Measurements from ENCODE around the gene ZSCAN5A. TPM values are rescaled to one million over a fixed set of nuclear protein-coding genes. Genes with fewer than 3 reads are reported as not detected.
"Not testable (repeated sequence)": the region's sequence is repeated elsewhere in the genome, so short reads cannot be mapped to it uniquely, and the experiment has no call there.

Gene ZSCAN5A
- total RNA-seq, 1 donor from 2014 or later, result 4.1 TPM

DNA sequence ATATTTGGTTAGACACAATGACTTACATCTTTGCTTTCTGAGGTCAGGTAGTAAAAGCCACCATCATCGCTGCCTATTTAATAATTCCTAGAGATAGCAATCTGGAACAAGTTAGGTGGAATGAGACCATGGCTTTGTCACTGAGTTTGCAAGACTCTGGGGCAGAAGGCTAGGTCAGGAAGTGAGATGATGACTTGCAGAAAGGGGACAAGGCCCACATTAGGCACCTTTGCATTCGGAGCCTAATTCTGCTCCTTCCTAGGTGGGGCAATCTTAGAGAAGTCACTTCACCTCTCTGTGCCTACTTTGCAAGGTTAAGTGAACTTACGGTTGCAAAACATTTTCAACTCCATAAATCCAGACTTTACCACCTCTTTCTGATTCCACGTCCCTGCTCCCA is 31.8 kb downstream of the ZSCAN5A start:
- no peak for FAIRE-seq

DNA sequence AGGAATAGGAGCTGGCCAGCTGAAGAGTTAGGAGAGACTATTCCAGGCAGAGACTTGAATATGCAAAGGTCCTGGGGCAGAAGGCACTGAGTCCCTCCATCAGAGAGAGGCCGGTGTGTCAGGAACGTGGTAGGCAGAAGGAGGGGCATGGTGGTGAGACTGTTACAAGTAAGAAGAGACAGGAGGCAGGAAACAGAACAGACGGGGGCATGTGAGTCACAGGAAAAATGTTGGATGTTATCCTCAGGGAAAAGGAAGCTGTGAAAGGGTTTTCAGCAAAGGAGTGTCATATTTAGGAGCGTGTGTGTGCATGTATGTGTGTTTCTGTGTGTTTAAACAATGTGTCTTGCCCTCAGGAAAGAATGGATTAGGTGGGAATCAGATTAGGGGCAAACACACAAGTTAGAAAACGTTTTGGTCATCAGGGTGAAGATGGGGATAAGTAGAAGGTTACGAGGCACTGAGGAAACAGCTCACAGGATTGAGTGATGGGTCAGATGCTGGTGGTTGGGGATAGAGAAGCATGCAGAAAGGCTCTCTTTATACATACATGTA is 41.0 kb downstream of the ZSCAN5A start:
- no peak for DNase-seq (ENCODE audit: low spot score in 2 of 2)
- no peak for FAIRE-seq

More for the DNA sequence above, 31.8 kb downstream of the ZSCAN5A start:
- no peak for DNase-seq (ENCODE audit: low spot score in 2 of 2)

DNA sequence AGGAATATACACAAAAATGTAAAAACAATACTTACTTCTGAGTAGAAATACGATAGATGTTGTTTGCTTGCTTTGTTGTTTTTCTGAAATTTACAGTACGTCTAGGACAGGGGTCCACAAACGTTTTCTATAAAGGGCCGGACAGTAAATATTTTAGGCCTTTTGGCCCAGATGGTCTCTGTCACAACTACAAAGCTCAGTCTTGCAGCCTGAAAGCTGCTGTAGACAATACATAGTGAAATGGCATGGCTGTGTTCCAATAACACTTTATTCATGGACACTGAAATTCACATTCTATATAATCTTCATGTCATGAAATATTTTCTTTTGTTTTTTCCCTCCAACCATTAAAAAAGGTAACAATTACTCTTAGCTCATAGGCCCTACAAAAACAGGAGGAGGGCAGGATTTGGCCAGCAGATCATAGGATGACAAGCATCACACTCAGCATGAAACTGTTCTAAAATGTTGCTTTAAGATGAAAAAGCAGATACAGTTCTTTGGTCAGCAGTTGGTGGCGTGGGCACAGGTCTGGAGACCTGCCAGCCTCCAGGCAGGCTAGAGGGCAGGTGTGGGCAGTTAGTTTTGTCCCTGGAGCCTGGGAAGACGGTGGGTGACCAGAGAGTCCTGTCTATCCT is 42.4 kb downstream of the ZSCAN5A start, which contains the start of gene EDDM13:
Gene EDDM13, plus strand, starts transcription at position 588 of the 638 bp plus-strand sequence. CDS start 87 bp downstream, outside the sequence.
- DNase-seq (ENCODE audit: low spot score in 2 of 2) (no peak), FAIRE-seq (no peak)

- FAIRE-seq (no peak), DNase-seq (ENCODE audit: low spot score in 2 of 2) (no peak)
Measured at GRCh38 chr19:56271151-56271550, 43.5 kb downstream of the ZSCAN5A start.

DNA sequence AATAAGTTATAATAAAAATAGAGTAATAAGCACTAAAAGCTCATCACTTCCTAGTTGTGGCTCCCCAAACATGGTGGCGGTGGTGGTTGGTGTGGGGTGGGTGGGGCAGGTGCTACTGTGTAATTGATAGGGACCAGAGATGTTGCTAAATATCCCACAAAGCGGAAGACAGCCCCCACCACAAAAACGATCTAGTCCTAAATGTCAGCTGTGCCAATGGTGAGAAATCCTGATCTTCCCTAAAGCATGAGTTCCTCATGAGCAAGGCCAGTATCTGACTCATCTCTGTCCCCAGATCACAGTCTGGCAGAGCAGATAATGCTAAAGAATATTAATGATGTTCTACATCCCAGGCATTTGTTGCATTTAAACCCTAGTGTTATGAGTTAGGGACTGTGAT is 44.0 kb downstream of the ZSCAN5A start:
- FAIRE-seq (no peak), DNase-seq (ENCODE audit: low spot score in 2 of 2) (no peak)

DNA sequence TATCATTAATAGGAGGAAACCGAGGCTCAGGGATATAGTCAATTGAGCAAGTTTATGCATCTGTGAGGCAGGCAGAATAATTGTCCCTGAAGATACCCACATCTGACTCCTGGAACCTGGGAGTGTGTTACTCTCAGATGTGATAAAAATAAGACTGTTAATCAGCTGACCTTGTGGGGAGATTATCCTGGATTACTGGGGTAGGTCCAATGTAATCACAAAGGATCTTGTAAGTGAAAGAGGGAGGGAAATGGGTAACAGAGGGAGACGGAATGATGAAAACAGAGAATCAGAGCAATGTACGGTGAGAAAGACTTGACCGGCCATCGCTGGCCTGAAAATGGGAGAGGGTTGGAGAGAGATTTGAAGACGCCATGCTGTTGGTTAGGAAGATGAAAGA is 45.3 kb downstream of the ZSCAN5A start:
- FAIRE-seq, result no peak

GRCh38 chr19:56266051-56266450 is 48.6 kb downstream of the ZSCAN5A start:
- FAIRE-seq, result no peak
- DNase-seq (ENCODE audit: low spot score in 2 of 2), result no peak

More for the DNA sequence above, 45.3 kb downstream of the ZSCAN5A start:
- DNase-seq (ENCODE audit: low spot score in 2 of 2), result no peak

- no peak for DNase-seq (ENCODE audit: low spot score in 2 of 2)
- FAIRE-seq, result no peak
Measured at GRCh38 chr19:56263319-56263718, 51.3 kb downstream of the ZSCAN5A start.

DNA sequence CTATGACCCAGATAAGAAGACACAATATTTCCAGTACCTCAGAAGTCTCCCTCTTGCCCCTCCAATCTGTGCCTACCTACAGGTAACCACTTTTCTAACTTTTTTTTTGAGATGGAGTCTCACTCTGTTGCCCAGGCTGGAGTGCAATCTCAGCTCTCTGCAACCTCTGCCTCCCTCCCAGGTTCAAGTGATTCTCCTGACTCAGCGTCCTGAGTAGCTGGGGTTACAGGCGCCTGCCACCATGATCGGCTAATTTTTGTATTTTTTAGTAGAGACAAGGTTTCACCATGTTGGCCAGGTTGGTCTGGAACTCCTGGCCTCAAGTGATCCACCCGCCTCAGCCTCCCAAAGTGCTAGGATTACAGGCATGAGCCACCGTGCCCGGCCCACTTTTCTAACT is 52.7 kb downstream of the ZSCAN5A start:
- FAIRE-seq; DNase-seq (ENCODE audit: low spot score in 2 of 2): not testable (repeated sequence)

GRCh38 chr19:56261145-56261544 is 53.5 kb downstream of the ZSCAN5A start:
- no peak for DNase-seq (ENCODE audit: low spot score in 2 of 2)
- no peak for FAIRE-seq

DNA sequence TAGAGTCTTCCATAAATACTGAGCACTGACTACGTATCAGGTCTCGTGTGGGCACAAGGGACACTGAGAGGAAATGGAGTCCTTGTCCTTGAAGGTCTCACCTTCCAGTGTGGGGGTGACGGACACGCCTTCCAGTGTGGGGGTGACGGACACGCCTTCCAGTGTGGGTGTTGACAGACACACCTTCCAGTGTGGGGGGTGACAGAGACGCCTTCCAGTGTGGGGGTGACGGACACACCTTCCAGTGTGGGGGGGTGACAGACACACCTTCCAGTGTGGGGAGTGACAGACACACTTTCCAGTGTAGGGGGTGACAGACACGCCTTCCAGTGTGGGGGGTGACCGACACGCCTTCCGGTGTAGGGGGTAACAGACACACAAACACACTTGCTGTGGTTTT is 56.4 kb downstream of the ZSCAN5A start:
- FAIRE-seq (no peak), DNase-seq (ENCODE audit: low spot score in 2 of 2) (no peak)

GRCh38 chr19:56253737-56254136 is 60.9 kb downstream of the ZSCAN5A start:
- DNase-seq (ENCODE audit: low spot score in 2 of 2) (peak; percentile 25 to 58), FAIRE-seq (no peak)

- FAIRE-seq, result no peak
Measured at GRCh38 chr19:56252699-56253422, 61.8 kb downstream of the ZSCAN5A start.

GRCh38 chr19:56248736-56249338 is 65.8 kb downstream of the ZSCAN5A start:
- FAIRE-seq; DNase-seq (ENCODE audit: low spot score in 2 of 2): not testable (repeated sequence)

More at GRCh38 chr19:56252699-56253422, 61.8 kb downstream of the ZSCAN5A start:
- peak in 1 of 2 donors; percentile 34 for DNase-seq (ENCODE audit: low spot score in 2 of 2)

DNA sequence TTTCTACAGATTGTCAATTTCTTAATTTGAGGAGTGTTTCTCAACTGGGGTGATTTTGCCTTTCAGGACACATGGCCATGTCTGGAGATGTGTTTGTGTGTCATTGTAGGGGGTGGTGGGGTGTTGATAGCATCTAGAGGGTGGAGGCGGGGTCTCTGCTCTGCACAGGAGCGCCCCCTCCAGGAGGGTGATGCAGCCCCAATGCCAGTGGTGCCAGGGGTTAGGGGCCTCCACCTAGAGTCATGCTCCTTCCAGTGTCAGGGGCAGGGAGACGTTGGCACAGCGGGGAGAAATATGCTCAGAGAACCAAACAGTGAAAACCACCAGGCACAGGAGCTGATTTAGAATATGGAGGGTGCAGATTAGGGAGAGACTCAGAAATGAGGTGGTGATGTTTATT is 68.9 kb downstream of the ZSCAN5A start:
- FAIRE-seq; DNase-seq (ENCODE audit: low spot score in 2 of 2): not testable (repeated sequence)

DNA sequence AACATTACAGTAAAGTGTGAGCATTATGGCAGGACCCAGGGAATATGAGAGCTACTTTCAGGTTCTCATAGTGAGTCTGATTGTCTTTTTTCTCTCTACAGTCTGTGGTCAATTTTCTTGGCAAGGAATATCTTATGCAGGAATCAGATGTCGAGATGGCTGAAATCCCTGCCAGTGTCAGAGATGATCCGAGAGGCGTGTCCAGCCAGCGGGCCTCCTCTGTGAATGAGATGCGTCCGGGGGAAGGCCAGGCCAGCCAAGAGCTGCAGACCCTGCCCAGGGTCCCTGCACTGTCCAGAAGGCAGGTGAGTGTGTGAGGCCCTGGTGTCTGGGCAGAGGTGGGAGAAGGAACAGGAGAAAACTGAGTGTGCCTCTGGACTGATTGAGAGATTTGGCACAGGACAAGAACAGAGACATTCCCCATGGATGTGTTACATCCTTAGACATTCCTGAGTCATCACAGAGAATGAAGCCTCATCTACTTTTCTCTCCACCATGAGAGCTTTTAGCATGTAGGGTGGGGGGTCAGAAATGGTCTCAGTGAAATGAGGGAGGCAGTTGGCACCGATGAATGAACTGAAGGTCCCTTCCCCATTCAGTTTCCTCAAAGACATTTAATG is 69.4 kb downstream of the ZSCAN5A start:
- FAIRE-seq (no peak), DNase-seq (ENCODE audit: low spot score in 2 of 2) (no peak)

DNA sequence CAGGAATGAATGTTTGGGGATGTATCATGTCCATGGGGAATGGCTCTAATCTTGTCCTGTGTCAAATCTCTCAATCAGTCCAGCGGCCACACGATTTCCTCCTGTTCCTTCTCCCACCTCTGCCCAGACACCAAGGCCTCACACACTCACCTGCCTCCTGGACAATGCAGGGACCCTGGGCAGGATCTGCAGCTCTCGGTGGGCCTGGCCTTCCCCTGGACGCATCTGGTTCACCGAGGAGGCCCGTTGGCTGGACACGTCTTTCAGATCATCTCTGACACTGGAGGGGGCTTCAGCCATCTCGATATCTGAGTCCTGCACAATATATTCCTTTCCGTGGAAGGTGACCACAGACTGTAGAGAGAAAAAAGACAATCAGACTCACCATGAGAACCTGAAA is 91.2 kb downstream of the ZSCAN5A start:
- DNase-seq (ENCODE audit: low spot score in 2 of 2) (no peak), FAIRE-seq (no peak)

DNA sequence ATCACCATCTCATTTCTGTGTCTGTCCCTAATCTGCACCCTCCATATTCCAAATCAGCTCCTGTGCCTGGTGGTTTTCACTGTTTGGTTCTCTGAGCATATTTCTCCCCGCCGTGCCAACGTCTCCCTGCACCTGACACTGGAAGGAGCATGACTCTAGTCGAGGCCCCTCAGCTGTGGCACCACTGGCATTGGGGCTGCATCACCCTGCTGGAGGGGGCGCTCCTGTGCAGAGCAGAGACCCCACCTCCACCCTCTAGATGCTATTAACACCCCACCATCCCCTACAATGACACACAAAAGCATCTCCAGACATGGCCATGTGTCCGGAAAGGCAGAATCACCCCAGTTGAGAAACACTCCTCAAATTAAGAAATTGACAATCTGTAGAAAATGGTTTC is 91.7 kb downstream of the ZSCAN5A start:
- FAIRE-seq, result no peak
- no peak for DNase-seq (ENCODE audit: low spot score in 2 of 2)

- FAIRE-seq, result no peak
- DNase-seq (ENCODE audit: low spot score in 2 of 2), result no peak
Measured at GRCh38 chr19:56221851-56222250, 92.8 kb downstream of the ZSCAN5A start.

- FAIRE-seq; DNase-seq (ENCODE audit: low spot score in 2 of 2): not testable (repeated sequence)
Measured at GRCh38 chr19:56221442-56221841, 93.2 kb downstream of the ZSCAN5A start.

GRCh38 chr19:56218961-56219360 is 95.7 kb downstream of the ZSCAN5A start:
- DNase-seq (ENCODE audit: low spot score in 2 of 2) (no peak), FAIRE-seq (no peak)
